Osteoblast (primary cell): Measurements from ENCODE around the gene GPX4. TPM values are rescaled to one million over a fixed set of nuclear protein-coding genes. Genes with fewer than 3 reads are reported as not detected.

ENCODE experiments used
- DNase-seq: peaks from one replicate; pipeline ENCODE4 v3.0.0; 2011; ENCODE audit warnings: low spot score, mixed read lengths; ENCODE audit not compliant: insufficient read length; ENCODE audit errors: missing footprints
- H2AFZ ChIP-seq: 2 replicates; pipeline ENCODE4 v1.6.0; 2011; ENCODE audit warnings: mild to moderate bottlenecking, low read length
- H3K27ac ChIP-seq: 2 replicates; pipeline ENCODE4 v1.5.1; 2011; ENCODE audit warnings: mild to moderate bottlenecking, low read depth, low read length, moderate library complexity
- H3K27me3 ChIP-seq: 2 replicates; pipeline ENCODE4 v1.6.0; 2012; ENCODE audit warnings: mild to moderate bottlenecking, control low read depth, inconsistent platforms, low read length, moderate library complexity; ENCODE audit not compliant: insufficient read depth
- H3K36me3 ChIP-seq: 2 replicates; pipeline ENCODE4 v1.5.1; 2011; ENCODE audit warnings: mild to moderate bottlenecking, low read length, control low read depth, moderate library complexity; ENCODE audit not compliant: insufficient read depth
- H3K4me1 ChIP-seq: 2 replicates; pipeline ENCODE4 v1.5.1; 2011; ENCODE audit warnings: mild to moderate bottlenecking, low read length, control low read depth, moderate library complexity; ENCODE audit not compliant: insufficient read depth
- H3K4me2 ChIP-seq: 2 replicates; pipeline ENCODE4 v1.6.0; 2011; ENCODE audit warnings: mild to moderate bottlenecking, low read length; ENCODE audit not compliant: insufficient read depth
- H3K4me3 ChIP-seq: fragments of 200-600 bp; sonication (generic); 3 replicates; pipeline ENCODE4 v1.5.1; 2012; ENCODE audit warnings: mild to moderate bottlenecking, low read length, inconsistent platforms; ENCODE audit not compliant: insufficient read depth
- H3K79me2 ChIP-seq: 2 replicates; pipeline ENCODE4 v1.6.0; 2012; ENCODE audit warnings: mild to moderate bottlenecking, low read length, control low read depth, inconsistent platforms; ENCODE audit not compliant: insufficient read depth
- H3K9me3 ChIP-seq: 2 replicates; pipeline ENCODE4 v1.5.1; 2011; ENCODE audit warnings: low read depth, low read length, control low read depth
- H4K20me1 ChIP-seq: 2 replicates; pipeline ENCODE4 v1.6.0; 2012; ENCODE audit warnings: mild to moderate bottlenecking, low read length, control low read depth; ENCODE audit not compliant: insufficient read depth
- CTCF ChIP-seq: IDR thresholded peaks from 2 replicates; pipeline ENCODE4 v1.5.1; 2011; ENCODE audit warnings: mild to moderate bottlenecking, low read depth, low read length, moderate library complexity; ENCODE audit errors: extremely low read depth
- total RNA-seq: library from RNA; depleted of rRNA; stranded (reverse); fragments of >200 nt; gene quantifications from 2 replicates; pipeline ENCODE4 v1.2.3, GENCODE V29; 2012

The GPX4 gene
- total RNA-seq, 1 donor = 515 TPM

GRCh38 chr19:1070576-1070930 lies 33.2 kb upstream of the GPX4 start:
- H3K9me3 ChIP-seq = no peaks in the 10 kb centered on the region

DNA sequence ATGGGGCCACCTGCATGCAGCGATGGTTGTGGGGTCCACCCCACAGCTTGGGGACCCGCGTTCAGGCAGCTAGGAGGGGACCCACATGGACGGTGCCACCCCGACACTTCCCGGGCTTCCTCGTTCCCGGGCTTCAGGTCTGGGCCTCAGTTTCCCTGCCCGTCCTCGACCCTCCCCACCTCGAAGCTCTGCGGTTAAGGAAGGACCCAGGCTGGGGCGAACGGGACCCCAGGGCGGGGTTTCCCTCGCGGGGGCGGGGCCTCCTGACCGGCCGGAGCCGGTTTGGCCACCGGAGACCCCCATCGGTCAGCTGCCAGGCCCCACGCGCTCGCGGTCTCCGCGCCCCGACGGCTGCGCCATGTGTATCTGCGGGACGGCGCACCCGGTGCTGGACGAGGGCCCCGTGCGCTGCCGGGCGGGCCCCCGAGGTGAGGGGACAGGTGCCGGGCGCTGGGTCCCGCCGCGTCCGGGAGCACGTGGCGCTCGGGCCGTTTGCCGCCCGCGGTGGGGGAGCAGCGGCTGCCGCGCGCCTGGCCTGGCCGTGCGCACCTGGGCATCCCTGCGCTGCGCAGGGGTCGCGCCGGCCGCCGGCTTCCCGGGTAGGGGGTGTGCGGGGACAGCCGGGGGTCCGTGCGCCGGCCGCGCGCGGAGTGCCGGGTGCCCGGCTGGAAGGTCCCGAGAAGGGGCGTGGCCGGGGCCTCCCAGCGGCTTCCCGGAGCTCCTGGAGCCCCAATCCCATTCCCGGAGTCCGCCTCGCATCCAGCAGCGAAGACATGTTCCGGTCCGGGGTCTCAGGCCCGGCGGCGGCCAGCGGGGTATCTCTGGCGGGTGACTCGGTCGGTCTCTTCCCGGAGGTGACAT lies 32.6 kb upstream of the GPX4 start:
- no peak overlapping the region for H2AFZ ChIP-seq
- H3K4me2 ChIP-seq = no peak overlapping the region
- DNase-seq = no peak
- H3K79me2 ChIP-seq = no peaks in the 10 kb centered on the region
- H3K27ac ChIP-seq = no peak overlapping the region
- no peaks in the 10 kb centered on the region for H3K4me1 ChIP-seq
- no peaks in the 10 kb centered on the region for H4K20me1 ChIP-seq
- H3K4me3 ChIP-seq = no peak overlapping the region
- no peak for TF ChIP-seq CTCF
- peaks cover 50% of the 10 kb centered on the region for H3K27me3 ChIP-seq
- H3K9me3 ChIP-seq = no peaks in the 10 kb centered on the region
- H3K36me3 ChIP-seq = no peaks in the 10 kb centered on the region

More at GRCh38 chr19:1070576-1070930, 33.2 kb upstream of the GPX4 start:
- Histone ChIP-seq H3K27me3 (peaks cover 51% of the 10 kb centered on the region), H2AFZ (no peak overlapping the region), H3K4me1 (no peaks in the 10 kb centered on the region), H3K27ac (no peak overlapping the region), H3K36me3 (no peaks in the 10 kb centered on the region), H4K20me1 (no peaks in the 10 kb centered on the region), H3K79me2 (no peaks in the 10 kb centered on the region), H3K4me3 (no peak overlapping the region), H3K4me2 (no peak overlapping the region)
- TF ChIP-seq CTCF = no peak
- no peak for DNase-seq

DNA sequence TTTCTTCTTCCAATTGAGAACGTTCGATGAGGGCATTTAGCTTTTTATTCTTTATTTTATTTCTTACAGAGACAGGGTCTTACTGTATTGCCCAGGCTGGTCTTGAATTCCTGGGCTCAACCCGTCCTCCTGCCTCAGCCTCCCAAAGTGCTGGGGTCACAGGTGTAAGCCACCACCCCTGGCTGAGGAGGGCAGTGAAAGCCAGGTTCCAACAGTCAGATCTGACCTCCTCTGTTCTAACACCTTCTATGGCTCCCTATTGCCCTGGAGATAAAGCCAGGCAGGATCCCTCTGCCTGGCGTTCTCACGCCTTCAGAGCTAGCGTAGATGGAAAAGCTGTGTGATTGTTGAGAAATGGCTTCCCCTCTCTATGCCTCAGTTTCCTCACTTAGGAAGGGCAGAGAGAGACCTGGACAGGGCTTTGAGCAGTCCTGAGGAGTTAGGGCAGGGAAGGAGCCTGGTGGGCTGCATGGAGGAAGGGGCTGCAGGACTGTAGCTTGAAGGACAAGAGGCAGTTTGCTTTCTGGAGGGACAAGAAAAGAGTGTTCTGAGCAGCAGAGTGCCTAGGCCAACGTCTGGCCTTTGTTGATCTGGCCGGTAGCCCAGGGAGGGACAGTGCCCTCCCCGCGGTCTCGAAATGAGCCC lies 31.3 kb upstream of the GPX4 start:
- no peaks in the 10 kb centered on the region for H3K9me3 ChIP-seq
- no peaks in the 10 kb centered on the region for H3K79me2 ChIP-seq
- H3K4me1 ChIP-seq = no peaks in the 10 kb centered on the region
- no peaks in the 10 kb centered on the region for H3K36me3 ChIP-seq
- H2AFZ ChIP-seq = no peak overlapping the region
- H3K27me3 ChIP-seq = peaks cover 38% of the 10 kb centered on the region
- no peak overlapping the region for H3K27ac ChIP-seq
- H3K4me2 ChIP-seq = no peak overlapping the region
- H3K4me3 ChIP-seq = no peak overlapping the region
- no peak for DNase-seq
- no peak for TF ChIP-seq CTCF
- H4K20me1 ChIP-seq = no peaks in the 10 kb centered on the region

- TF ChIP-seq CTCF = no peak
- H3K4me2 ChIP-seq = no peak overlapping the region
- H3K79me2 ChIP-seq = no peaks in the 10 kb centered on the region
- no peak overlapping the region for H3K27ac ChIP-seq
- H3K27me3 ChIP-seq = peaks cover 31% of the 10 kb centered on the region
- no peaks in the 10 kb centered on the region for H3K4me1 ChIP-seq
- no peaks in the 10 kb centered on the region for H3K36me3 ChIP-seq
- H2AFZ ChIP-seq = no peak overlapping the region
- H3K9me3 ChIP-seq = no peaks in the 10 kb centered on the region
- H4K20me1 ChIP-seq = no peaks in the 10 kb centered on the region
- no peak overlapping the region for H3K4me3 ChIP-seq
- no peak for DNase-seq
Observed at GRCh38 chr19:1073063-1073955, 30.5 kb upstream of the GPX4 start.
